ENCODE results near the gene TSPAN32.

DNA sequence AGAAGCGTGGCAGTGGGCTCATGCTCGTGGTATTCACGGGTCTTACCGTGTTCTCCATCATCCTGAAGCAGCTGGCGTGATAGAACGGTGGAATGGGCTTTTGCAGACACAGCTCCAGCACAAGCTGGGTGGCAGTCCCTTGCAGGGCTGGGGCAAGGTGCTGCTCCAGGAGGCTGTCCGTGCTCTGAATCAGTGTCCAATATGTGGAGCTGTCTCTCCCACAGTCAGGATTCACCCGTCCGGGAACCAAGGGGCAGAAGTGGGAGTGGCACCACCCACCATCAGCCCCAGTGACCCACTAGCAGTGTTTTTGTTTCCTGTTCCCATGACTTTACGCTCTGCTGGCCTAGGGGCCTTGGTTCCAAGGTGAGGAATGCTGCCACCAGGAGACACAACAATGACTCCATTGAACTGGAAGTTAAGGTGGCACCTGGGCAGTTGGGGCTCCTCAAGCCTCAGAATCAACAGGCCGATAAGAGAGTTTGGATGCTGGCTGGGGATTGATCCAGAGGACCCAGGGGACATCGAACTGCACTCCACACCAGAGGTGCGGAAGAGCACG, 58.3 kb downstream of the TSPAN32 start:
- TF ChIP-seq, protein P1, sequence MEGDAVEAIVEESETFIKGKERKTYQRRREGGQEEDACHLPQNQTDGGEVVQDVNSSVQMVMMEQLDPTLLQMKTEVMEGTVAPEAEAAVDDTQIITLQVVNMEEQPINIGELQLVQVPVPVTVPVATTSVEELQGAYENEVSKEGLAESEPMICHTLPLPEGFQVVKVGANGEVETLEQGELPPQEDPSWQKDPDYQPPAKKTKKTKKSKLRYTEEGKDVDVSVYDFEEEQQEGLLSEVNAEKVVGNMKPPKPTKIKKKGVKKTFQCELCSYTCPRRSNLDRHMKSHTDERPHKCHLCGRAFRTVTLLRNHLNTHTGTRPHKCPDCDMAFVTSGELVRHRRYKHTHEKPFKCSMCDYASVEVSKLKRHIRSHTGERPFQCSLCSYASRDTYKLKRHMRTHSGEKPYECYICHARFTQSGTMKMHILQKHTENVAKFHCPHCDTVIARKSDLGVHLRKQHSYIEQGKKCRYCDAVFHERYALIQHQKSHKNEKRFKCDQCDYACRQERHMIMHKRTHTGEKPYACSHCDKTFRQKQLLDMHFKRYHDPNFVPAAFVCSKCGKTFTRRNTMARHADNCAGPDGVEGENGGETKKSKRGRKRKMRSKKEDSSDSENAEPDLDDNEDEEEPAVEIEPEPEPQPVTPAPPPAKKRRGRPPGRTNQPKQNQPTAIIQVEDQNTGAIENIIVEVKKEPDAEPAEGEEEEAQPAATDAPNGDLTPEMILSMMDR (IDR thresholded peaks at IDR 0.05 in 8 of 11, conservative IDR thresholded peaks at IDR 0.05 in 3 of 11) = no peak
- TF ChIP-seq POLR2A (IDR thresholded peaks at IDR 0.05) = no peak
